WTC11 (cell line): ENCODE results near the gene SMYD3. TPM values are rescaled to one million over a fixed set of nuclear protein-coding genes. Genes with fewer than 3 reads are reported as not detected.

Source experiments
- ATAC-seq: fragments of 200-7000 bp; cut with Tn5 transposase; 2 replicates; pipeline ENCODE4 v1.10.0; 2021; ENCODE audit warnings: mild to moderate bottlenecking, moderate library complexity
- CTCF ChIA-PET: fragments of 300-600 bp; sonication (Branson Sonifier 250); formaldehyde crosslinking; loops from one replicate; lab custom pipeline; 2021; ENCODE audit warnings: antibody characterized with exemption; lab: Charles Lee
- POLR2A ChIA-PET: fragments of 350-600 bp; sonication (Branson Sonifier 250); formaldehyde crosslinking; loops from one replicate; lab custom pipeline; 2021; ENCODE audit warnings: antibody characterized with exemption; lab: Charles Lee
- DNase-seq: peaks from one replicate; pipeline ENCODE4 v3.0.0; 2021; ENCODE audit warnings: low spot score
- H3K27ac Mint-ChIP-seq: 2 replicates; pipeline ENCODE4 v1.8.0; 2021; ENCODE audit warnings: mixed read lengths
- H3K27me3 Mint-ChIP-seq: 2 replicates; pipeline ENCODE4 v1.8.0; 2021; ENCODE audit warnings: low read depth, mild to moderate bottlenecking, moderate library complexity, mixed read lengths
- H3K36me3 Mint-ChIP-seq: 2 replicates; pipeline ENCODE4 v1.8.0; 2021; ENCODE audit warnings: mixed read lengths
- H3K4me1 Mint-ChIP-seq: 2 replicates; pipeline ENCODE4 v1.8.0; 2022; ENCODE audit warnings: mixed read lengths
- H3K4me3 Mint-ChIP-seq: 2 replicates; pipeline ENCODE4 v1.8.0; 2021; ENCODE audit warnings: mild to moderate bottlenecking, moderate library complexity, mixed read lengths
- H3K9me3 Mint-ChIP-seq: 2 replicates; pipeline ENCODE4 v1.8.0; 2021; ENCODE audit warnings: mixed read lengths
- AFF4 ChIP-seq: sonication (generic); formaldehyde crosslinking; IDR thresholded peaks from 2 replicates; pipeline ENCODE4 v1.8.1; 2023; ENCODE audit warnings: mild to moderate bottlenecking, missing genetic modification reagents, borderline replicate concordance
- CTCF ChIP-seq: fragments of 200-600 bp; IDR thresholded peaks from 2 replicates; pipeline ENCODE4 v1.8.0; 2022; ENCODE audit warnings: antibody characterized with exemption
- E2F4 ChIP-seq: sonication (generic); formaldehyde crosslinking; IDR thresholded peaks from 2 replicates; pipeline ENCODE4 v1.8.1; 2022; ENCODE audit warnings: low read depth, mild to moderate bottlenecking, moderate library complexity, missing genetic modification reagents, borderline replicate concordance
- FOXP1 ChIP-seq: sonication (generic); formaldehyde crosslinking; IDR thresholded peaks from 2 replicates; pipeline ENCODE4 v1.8.0; 2022; ENCODE audit warnings: missing genetic modification reagents, mild to moderate bottlenecking, moderate library complexity, borderline replicate concordance
- HMGXB4 ChIP-seq: sonication (generic); formaldehyde crosslinking; IDR thresholded peaks from 2 replicates; pipeline ENCODE4 v1.8.1; 2023; ENCODE audit warnings: mild to moderate bottlenecking, moderate library complexity, missing genetic modification reagents
- IRF1 ChIP-seq: sonication (generic); formaldehyde crosslinking; IDR thresholded peaks from 2 replicates; pipeline ENCODE4 v1.8.0; 2023; ENCODE audit warnings: missing genetic modification reagents
- PRDM15 ChIP-seq: sonication (generic); formaldehyde crosslinking; IDR thresholded peaks from 2 replicates; pipeline ENCODE4 v1.8.0; 2022; ENCODE audit warnings: missing genetic modification reagents
- USF1 ChIP-seq: sonication (generic); formaldehyde crosslinking; IDR thresholded peaks from 2 replicates; pipeline ENCODE4 v1.8.0; 2022; ENCODE audit warnings: mild to moderate bottlenecking, missing genetic modification reagents
- ZBTB43 ChIP-seq: sonication (generic); formaldehyde crosslinking; IDR thresholded peaks from 2 replicates; pipeline ENCODE4 v1.8.1; 2023; ENCODE audit warnings: mild to moderate bottlenecking, missing genetic modification reagents
- ZNF281 ChIP-seq: sonication (generic); formaldehyde crosslinking; IDR thresholded peaks from 2 replicates; pipeline ENCODE4 v1.8.0; 2023; ENCODE audit warnings: mild to moderate bottlenecking, missing genetic modification reagents
- total RNA-seq: library from RNA; stranded (reverse); gene quantifications from 3 replicates; pipeline ENCODE4 v1.2.3, GENCODE V29; 2021

SMYD3 gene
- total RNA-seq, 1 experiment from 2014 or later, result 21.4 TPM

GRCh38 chr1:246510147-246511030 is 3.3 kb upstream of the SMYD3 start (continued):
- no peak for TF ChIP-seq AFF4 (CRISPR knock-in tag)

- Mint-ChIP-seq H3K4me1 (peaks cover 10% of the 10 kb centered on the region), H3K9me3 (peaks cover 6% of the 10 kb centered on the region), H3K4me3 (no peak overlapping the region), H3K27ac (no peak overlapping the region), H3K27me3 (peaks cover 6% of the 10 kb centered on the region; the same call in 1 of the 2 replicates), H3K36me3 (no peaks in the 10 kb centered on the region)
- ATAC-seq, result no peak
- ChIA-PET POLR2A (no interaction called here), CTCF (no interaction called here)
- no peak for DNase-seq
- TF ChIP-seq IRF1 (CRISPR knock-in tag), result no peak
- no peak for TF ChIP-seq FOXP1 (CRISPR knock-in tag)
- no peak for TF ChIP-seq ZBTB43 (CRISPR knock-in tag)
- TF ChIP-seq PRDM15 (CRISPR knock-in tag), result no peak
- TF ChIP-seq E2F4 (CRISPR knock-in tag), result no peak
- TF ChIP-seq HMGXB4 (CRISPR knock-in tag), result no peak
- no peak for TF ChIP-seq USF1 (CRISPR knock-in tag)
- TF ChIP-seq CTCF, result no peak
- TF ChIP-seq ZNF281, result no peak
Measured at GRCh38 chr1:246508897-246509688, 2.0 kb upstream of the SMYD3 start.
